Neural progenitor cell (in vitro differentiated cells): ENCODE results near the gene WDR35.

Source experiments
- EZH2 ChIP-seq: fragments of 200-600 bp; sonication (generic); IDR thresholded peaks from 2 replicates; pipeline ENCODE4 v1.6.1; 2017; ENCODE audit warnings: antibody characterized with exemption, mild to moderate bottlenecking, moderate library complexity
- EZH2phosphoT487 ChIP-seq: fragments of 200-600 bp; sonication (generic); IDR thresholded peaks from 2 replicates; pipeline ENCODE4 v1.6.1; 2017; ENCODE audit warnings: antibody characterized with exemption
- TF ChIP-seq, protein P1 (sequence below): fragments of 200-600 bp; sonication (generic); IDR thresholded peaks from 2 replicates; pipeline ENCODE4 v1.5.1; 2017; ENCODE audit warnings: antibody characterized with exemption, mild to moderate bottlenecking

DNA sequence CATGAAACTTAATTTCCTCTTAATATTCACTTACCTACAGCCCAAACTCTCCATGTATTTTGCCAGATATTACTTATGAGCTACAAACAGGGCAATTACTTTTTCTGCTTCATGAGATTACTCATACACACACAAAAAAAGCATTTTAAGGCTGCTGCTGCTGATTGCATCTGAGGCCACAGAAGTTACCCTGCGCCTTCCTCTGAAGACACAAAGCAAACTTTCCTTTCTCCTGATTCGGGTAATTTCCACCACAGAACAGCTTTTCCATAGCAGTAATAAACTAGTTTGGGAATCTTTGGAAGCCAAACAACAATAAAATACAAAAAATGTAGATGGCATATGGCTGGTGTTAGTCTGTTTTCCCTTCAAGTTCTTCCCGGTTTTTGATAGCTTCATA lies 94.4 kb downstream of the WDR35 start:
- TF ChIP-seq, protein P1, sequence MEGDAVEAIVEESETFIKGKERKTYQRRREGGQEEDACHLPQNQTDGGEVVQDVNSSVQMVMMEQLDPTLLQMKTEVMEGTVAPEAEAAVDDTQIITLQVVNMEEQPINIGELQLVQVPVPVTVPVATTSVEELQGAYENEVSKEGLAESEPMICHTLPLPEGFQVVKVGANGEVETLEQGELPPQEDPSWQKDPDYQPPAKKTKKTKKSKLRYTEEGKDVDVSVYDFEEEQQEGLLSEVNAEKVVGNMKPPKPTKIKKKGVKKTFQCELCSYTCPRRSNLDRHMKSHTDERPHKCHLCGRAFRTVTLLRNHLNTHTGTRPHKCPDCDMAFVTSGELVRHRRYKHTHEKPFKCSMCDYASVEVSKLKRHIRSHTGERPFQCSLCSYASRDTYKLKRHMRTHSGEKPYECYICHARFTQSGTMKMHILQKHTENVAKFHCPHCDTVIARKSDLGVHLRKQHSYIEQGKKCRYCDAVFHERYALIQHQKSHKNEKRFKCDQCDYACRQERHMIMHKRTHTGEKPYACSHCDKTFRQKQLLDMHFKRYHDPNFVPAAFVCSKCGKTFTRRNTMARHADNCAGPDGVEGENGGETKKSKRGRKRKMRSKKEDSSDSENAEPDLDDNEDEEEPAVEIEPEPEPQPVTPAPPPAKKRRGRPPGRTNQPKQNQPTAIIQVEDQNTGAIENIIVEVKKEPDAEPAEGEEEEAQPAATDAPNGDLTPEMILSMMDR = no peak
- no peak for TF ChIP-seq EZH2
- TF ChIP-seq EZH2phosphoT487 = no peak
